ENCODE measurements around the gene XIST. TPM values are rescaled to one million over a fixed set of nuclear protein-coding genes. Genes with fewer than 3 reads are reported as not detected.
"Not testable (repeated sequence)": the region's sequence is repeated elsewhere in the genome, so short reads cannot be mapped to it uniquely, and the experiment has no call there.

The XIST gene
- total and polyA plus RNA-seq, 2 of the 8 experiments (the other 6 are each of a cell fraction or from before 2014, with no cell fraction given) = 0.06 to 0.19 TPM

DNA sequence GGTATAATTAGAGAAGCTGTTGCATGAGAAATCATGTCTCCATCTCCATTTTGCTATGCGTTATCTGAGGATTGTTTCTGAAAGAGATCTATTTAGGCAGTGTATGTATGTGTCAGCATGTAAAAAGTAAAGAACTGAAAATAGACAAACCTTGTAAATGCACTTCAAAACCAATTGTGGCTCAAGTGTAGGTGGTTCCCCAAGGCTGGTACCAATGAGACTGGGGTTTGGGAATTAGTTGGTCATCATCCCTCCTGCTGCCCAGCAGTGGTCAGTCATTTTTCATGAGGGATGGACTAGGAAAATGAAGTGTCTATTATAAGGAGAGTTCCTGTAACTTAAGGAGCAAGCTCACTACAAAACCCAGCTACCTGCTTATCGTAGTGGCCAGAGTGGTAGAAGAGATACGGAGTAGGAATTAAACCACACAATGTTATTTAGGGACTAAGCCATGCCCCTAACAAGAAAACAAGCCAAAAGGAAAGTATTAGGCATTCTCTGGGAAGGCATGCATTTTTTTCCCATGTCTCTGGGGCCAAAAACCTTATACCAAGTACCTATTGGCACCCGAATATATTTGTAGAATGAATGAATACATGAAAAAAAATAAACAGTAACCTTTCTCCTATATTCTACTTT lies 30.5 kb downstream of the XIST start (continued):
- TF ChIP-seq CBX8 (IDR thresholded peaks at IDR 0.05; ENCODE audit: borderline replicate concordance, low read depth, low read length) (no peak), SRF (IDR thresholded peaks at IDR 0.05; ENCODE audit: low read depth, low read length) (no peak)

GRCh38 chrX:73819864-73820558 lies 32.5 kb downstream of the XIST start:
- H3K4me3 ChIP-seq (ENCODE audit: extremely low read depth in 1 of 4, insufficient read depth in 2 of 4, low read depth in 3 of 4, low read length in 4 of 4); H2BK15ac ChIP-seq (ENCODE audit: low read length); POLR2A ChIA-PET (ENCODE audit: partially characterized antibody); H2BK5ac ChIP-seq (ENCODE audit: low read depth, low read length); H3K79me1 ChIP-seq (ENCODE audit: low read depth, low read length); H3K79me2 ChIP-seq (ENCODE audit: control insufficient read depth in 1 of 2, insufficient read depth in 2 of 2, low read length in 2 of 2); H3K14ac ChIP-seq (ENCODE audit: insufficient read length); H3K23me2 ChIP-seq (ENCODE audit: low read depth, low read length); H3K27ac ChIP-seq (ENCODE audit: low read depth, low read length); H4K91ac ChIP-seq (replicated peaks; ENCODE audit: insufficient read length, low read length); DNase-seq (ENCODE audit: low read depth in 1 of 2, low spot score in 2 of 2); H4K8ac ChIP-seq (ENCODE audit: extremely low read depth, insufficient read depth, low read length); H4K5ac ChIP-seq (ENCODE audit: insufficient read length, low read depth, low read length); H2BK20ac ChIP-seq (ENCODE audit: low read length); H2BK120ac ChIP-seq (replicated peaks; ENCODE audit: low read depth, low read length); H3K27me3 ChIP-seq (replicated peaks in 1 of 4; ENCODE audit: control insufficient read depth in 3 of 4, extremely low read depth in 1 of 4, insufficient read depth in 3 of 4, low read length in 3 of 4); H3K36me3 ChIP-seq (ENCODE audit: control insufficient read depth in 2 of 4, insufficient read depth in 4 of 4, low read length in 3 of 4); H3K56ac ChIP-seq (replicated peaks; ENCODE audit: insufficient read length, low read depth, low read length); CTCF ChIA-PET (ENCODE audit: partially characterized antibody); H3K4me1 ChIP-seq (replicated peaks in 1 of 4; ENCODE audit: control insufficient read depth in 3 of 4, insufficient read depth in 4 of 4, low read length in 3 of 4); H3K23ac ChIP-seq (ENCODE audit: insufficient read length); H3K4ac ChIP-seq (replicated peaks; ENCODE audit: insufficient read length, low read depth, low read length); H3K9ac ChIP-seq (replicated peaks in 1 of 4; ENCODE audit: extremely low read depth in 1 of 4, low read depth in 3 of 4, low read length in 3 of 4); H3K18ac ChIP-seq (ENCODE audit: extremely low read depth, low read length); H4K20me1 ChIP-seq (replicated peaks in 1 of 2; ENCODE audit: control insufficient read depth in 1 of 2, insufficient read depth in 2 of 2, low read length in 2 of 2); H2BK12ac ChIP-seq (ENCODE audit: low read depth, low read length); H3K4me2 ChIP-seq (ENCODE audit: insufficient read depth in 1 of 2, low read depth in 2 of 2, low read length in 2 of 2); H2AFZ ChIP-seq (ENCODE audit: low read length); H2AK5ac ChIP-seq (ENCODE audit: low read depth, low read length); FAIRE-seq; H3K9me3 ChIP-seq (ENCODE audit: insufficient read depth in 2 of 2, low read depth in 1 of 2, low read length in 1 of 2): not testable (repeated sequence)
- 91% methylated on average over 7 of the region's 10 CpGs; no CpG with 5 or more reads in 1 of the 2 experiments for WGBS, 2 experiments (ENCODE audit: extremely low coverage in 1 of 2, insufficient coverage in 1 of 2, insufficient read length in 1 of 2, insufficient replicate concordance in 2 of 2, low coverage in 1 of 2, low lambda C conversion rate in 2 of 2, missing lambda C conversion rate in 1 of 2)
